ENCODE measurements around the gene GBE1.

The GBE1 gene

DNA sequence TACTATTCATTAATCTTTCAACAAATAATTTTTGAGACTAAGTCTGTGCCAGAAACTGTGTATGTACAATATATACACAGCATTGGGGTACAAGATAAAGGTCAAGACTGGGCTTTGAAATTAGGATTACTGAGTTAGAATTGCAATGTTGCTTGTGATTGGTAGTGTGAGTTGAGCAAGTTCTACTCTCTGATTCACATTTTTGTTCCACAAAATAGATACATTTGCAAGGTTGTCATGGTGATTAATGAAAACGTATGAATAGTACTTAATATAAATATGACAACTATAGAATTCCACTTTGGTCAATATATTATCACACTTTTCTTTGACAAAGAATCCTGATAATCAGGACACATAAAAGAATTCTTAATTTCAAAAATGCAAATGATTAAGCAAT, 314.6 kb downstream of the GBE1 start:
- no peaks in the 10 kb centered on the region for H3K36me3 ChIP-seq (ENCODE audit: control insufficient read depth in 1 of 2, insufficient read depth in 2 of 2, low read depth in 1 of 2, low read length in 2 of 2)
- no peak overlapping the region for H2BK120ac ChIP-seq (ENCODE audit: low read depth, low read length)
- no peak overlapping the region for H3K23ac ChIP-seq (ENCODE audit: low read length in 2 of 2)
- H3K9ac ChIP-seq (ENCODE audit: low read length): peak overlapping the region; percentile 61
- H2AFZ ChIP-seq (ENCODE audit: low read depth, low read length): no peak overlapping the region
- no peak overlapping the region for H2BK12ac ChIP-seq (ENCODE audit: low read length in 2 of 2)
- H3K27ac ChIP-seq (ENCODE audit: low read length, poor library complexity, severe bottlenecking): no peak overlapping the region
- H2BK5ac ChIP-seq (ENCODE audit: low read depth, low read length, poor library complexity, severe bottlenecking): no peak overlapping the region
- H3K4me2 ChIP-seq (ENCODE audit: low read length, poor library complexity, severe bottlenecking): no peak overlapping the region
- H3K79me1 ChIP-seq (replicated peaks; ENCODE audit: low read length, poor library complexity, severe bottlenecking): no peaks in the 10 kb centered on the region
- H4K8ac ChIP-seq (ENCODE audit: low read length): no peak overlapping the region
- DNase-seq: no peak
- H3K18ac ChIP-seq (ENCODE audit: low read depth in 1 of 2, low read length in 2 of 2): no peak overlapping the region
- no peak overlapping the region for H2AK5ac ChIP-seq (ENCODE audit: low read length, severe bottlenecking)
- no peaks in the 10 kb centered on the region for H3K27me3 ChIP-seq (ENCODE audit: control insufficient read depth in 1 of 2, insufficient read depth in 1 of 2, low read length in 2 of 2)
- H3K9me3 ChIP-seq (ENCODE audit: control insufficient read depth, low read length): no peaks in the 10 kb centered on the region
- H3K14ac ChIP-seq (ENCODE audit: low read length in 2 of 2): no peak overlapping the region
- H3K4ac ChIP-seq (ENCODE audit: low read depth in 1 of 2, low read length in 2 of 2): no peak overlapping the region
- no peak overlapping the region for H2BK15ac ChIP-seq (ENCODE audit: low read depth, poor library complexity, severe bottlenecking)
- H4K91ac ChIP-seq (ENCODE audit: low read length): no peak overlapping the region
- peaks cover 4% of the 10 kb centered on the region for H3K4me1 ChIP-seq (ENCODE audit: control insufficient read depth, insufficient read depth, low read depth, low read length)
- H3K4me3 ChIP-seq (ENCODE audit: insufficient read depth in 1 of 2, low read depth in 1 of 2, low read length in 2 of 2): no peak overlapping the region
- no CpG with 5 or more reads among the region's 1 CpG for WGBS

DNA sequence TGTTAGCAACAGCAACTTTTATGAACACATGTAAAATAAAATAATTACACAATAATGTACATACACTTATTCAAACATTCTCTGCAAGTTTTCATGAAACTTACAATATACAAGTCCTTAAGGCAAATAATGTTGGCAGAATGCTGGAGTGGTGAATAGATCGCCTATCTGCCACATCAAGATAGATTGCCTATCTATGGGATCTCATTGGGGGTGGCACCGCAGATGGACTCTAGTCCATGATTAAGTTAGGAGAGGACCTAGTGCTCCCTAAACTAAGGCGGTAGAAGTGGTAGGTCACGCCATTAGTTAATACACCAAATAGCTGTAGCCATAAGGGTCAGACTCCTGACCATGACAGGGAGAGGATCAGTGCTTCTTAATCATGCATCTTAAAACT, 315.7 kb downstream of the GBE1 start:
- Histone ChIP-seq H3K4ac (ENCODE audit: low read depth in 1 of 2, low read length in 2 of 2) (no peak overlapping the region), H4K8ac (ENCODE audit: low read length) (no peak overlapping the region), H3K27ac (ENCODE audit: low read length, poor library complexity, severe bottlenecking) (no peak overlapping the region), H3K9ac (ENCODE audit: low read length) (no peak overlapping the region), H2BK12ac (ENCODE audit: low read length in 2 of 2) (no peak overlapping the region), H2AK5ac (ENCODE audit: low read length, severe bottlenecking) (no peak overlapping the region), H3K4me3 (ENCODE audit: insufficient read depth in 1 of 2, low read depth in 1 of 2, low read length in 2 of 2) (no peak overlapping the region), H3K9me3 (ENCODE audit: control insufficient read depth, low read length) (no peaks in the 10 kb centered on the region), H2BK5ac (ENCODE audit: low read depth, low read length, poor library complexity, severe bottlenecking) (no peak overlapping the region), H3K36me3 (ENCODE audit: control insufficient read depth in 1 of 2, insufficient read depth in 2 of 2, low read depth in 1 of 2, low read length in 2 of 2) (no peaks in the 10 kb centered on the region), H3K4me1 (ENCODE audit: control insufficient read depth, insufficient read depth, low read depth, low read length) (peaks cover 4% of the 10 kb centered on the region), H3K27me3 (ENCODE audit: control insufficient read depth in 1 of 2, insufficient read depth in 1 of 2, low read length in 2 of 2) (no peaks in the 10 kb centered on the region), H3K4me2 (ENCODE audit: low read length, poor library complexity, severe bottlenecking) (no peak overlapping the region), H3K79me1 (replicated peaks; ENCODE audit: low read length, poor library complexity, severe bottlenecking) (no peaks in the 10 kb centered on the region), H3K14ac (ENCODE audit: low read length in 2 of 2) (no peak overlapping the region), H2AFZ (ENCODE audit: low read depth, low read length) (no peak overlapping the region), H3K23ac (ENCODE audit: low read length in 2 of 2) (no peak overlapping the region), H3K18ac (ENCODE audit: low read depth in 1 of 2, low read length in 2 of 2) (no peak overlapping the region), H2BK120ac (ENCODE audit: low read depth, low read length) (no peak overlapping the region), H2BK15ac (ENCODE audit: low read depth, poor library complexity, severe bottlenecking) (no peak overlapping the region), H4K91ac (ENCODE audit: low read length) (no peak overlapping the region)
- no peak for DNase-seq
- WGBS: 99% methylated on average over 4 of the region's 4 CpGs

DNA sequence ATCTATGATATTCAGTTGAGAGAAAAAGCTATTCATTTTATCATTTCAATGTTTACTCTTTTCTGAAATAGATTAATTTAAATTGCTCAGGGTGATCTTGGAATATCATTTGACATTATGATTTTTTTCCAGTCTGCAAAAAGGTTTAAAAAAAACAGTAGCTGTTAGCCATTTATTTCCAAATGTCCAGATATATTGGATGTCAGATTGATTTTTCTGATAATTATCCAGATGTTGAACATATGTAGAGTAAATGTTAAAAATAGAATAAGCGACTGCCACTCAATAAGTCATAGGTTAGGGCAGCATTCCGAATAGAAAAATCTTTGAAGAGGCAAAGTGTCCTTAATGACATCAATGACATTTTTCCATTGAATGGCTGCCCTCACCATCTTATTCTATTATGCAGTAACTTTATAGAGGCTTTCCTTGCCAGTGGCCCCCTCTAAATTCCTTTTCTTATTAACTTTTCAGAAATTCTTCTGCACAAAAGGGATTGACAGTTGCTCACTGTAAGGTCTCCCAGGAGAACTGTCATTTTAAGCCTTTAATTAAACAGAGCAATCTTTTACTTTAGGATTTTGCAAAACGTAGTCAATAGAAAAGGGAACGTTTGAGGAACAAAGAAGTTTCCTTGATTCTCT, 316.5 kb downstream of the GBE1 start:
- Histone ChIP-seq H3K23ac (ENCODE audit: low read length in 2 of 2) (no peak overlapping the region), H3K4me3 (ENCODE audit: insufficient read depth in 1 of 2, low read depth in 1 of 2, low read length in 2 of 2) (no peak overlapping the region), H3K4ac (ENCODE audit: low read depth in 1 of 2, low read length in 2 of 2) (no peak overlapping the region), H2AK5ac (ENCODE audit: low read length, severe bottlenecking) (no peak overlapping the region), H4K8ac (ENCODE audit: low read length) (no peak overlapping the region), H3K9me3 (ENCODE audit: control insufficient read depth, low read length) (no peaks in the 10 kb centered on the region), H3K27me3 (ENCODE audit: control insufficient read depth in 1 of 2, insufficient read depth in 1 of 2, low read length in 2 of 2) (no peaks in the 10 kb centered on the region), H2BK12ac (ENCODE audit: low read length in 2 of 2) (no peak overlapping the region), H2BK5ac (ENCODE audit: low read depth, low read length, poor library complexity, severe bottlenecking) (no peak overlapping the region), H3K18ac (ENCODE audit: low read depth in 1 of 2, low read length in 2 of 2) (no peak overlapping the region), H2BK120ac (ENCODE audit: low read depth, low read length) (no peak overlapping the region), H3K36me3 (ENCODE audit: control insufficient read depth in 1 of 2, insufficient read depth in 2 of 2, low read depth in 1 of 2, low read length in 2 of 2) (no peaks in the 10 kb centered on the region), H3K4me1 (ENCODE audit: control insufficient read depth, insufficient read depth, low read depth, low read length) (peaks cover 4% of the 10 kb centered on the region), H3K9ac (ENCODE audit: low read length) (peak overlapping the region; percentile 59), H3K79me1 (replicated peaks; ENCODE audit: low read length, poor library complexity, severe bottlenecking) (no peaks in the 10 kb centered on the region), H2AFZ (ENCODE audit: low read depth, low read length) (no peak overlapping the region), H4K91ac (ENCODE audit: low read length) (no peak overlapping the region), H3K14ac (ENCODE audit: low read length in 2 of 2) (no peak overlapping the region), H3K4me2 (ENCODE audit: low read length, poor library complexity, severe bottlenecking) (no peak overlapping the region), H3K27ac (ENCODE audit: low read length, poor library complexity, severe bottlenecking) (no peak overlapping the region), H2BK15ac (ENCODE audit: low read depth, poor library complexity, severe bottlenecking) (no peak overlapping the region)
- WGBS: 92% methylated on average over 4 of the region's 4 CpGs
- no peak for DNase-seq

DNA sequence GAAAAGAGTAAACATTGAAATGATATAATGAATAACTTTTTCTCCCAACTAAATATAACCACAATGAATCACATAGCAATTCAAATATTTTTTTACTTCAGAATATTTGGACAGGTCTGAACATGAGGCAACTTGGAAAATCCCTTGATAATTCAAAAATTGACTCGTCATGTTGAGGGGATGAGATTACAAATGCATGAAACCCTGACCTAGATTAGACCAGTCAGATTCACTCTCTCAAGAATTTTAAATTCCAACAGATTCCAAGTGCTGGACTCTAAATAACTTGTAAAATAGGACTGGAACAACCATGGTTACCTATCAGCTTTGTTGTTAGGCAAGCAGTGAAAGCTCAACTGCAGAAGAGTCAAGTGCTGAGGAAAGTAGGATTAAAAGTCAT, 317.5 kb downstream of the GBE1 start:
- WGBS: 89% methylated on average over 1 of the region's 1 CpG
- no peak overlapping the region for H3K4me2 ChIP-seq (ENCODE audit: low read length, poor library complexity, severe bottlenecking)
- peak overlapping the region; percentile 65 for H3K9ac ChIP-seq (ENCODE audit: low read length)
- H3K36me3 ChIP-seq (ENCODE audit: control insufficient read depth in 1 of 2, insufficient read depth in 2 of 2, low read depth in 1 of 2, low read length in 2 of 2): no peaks in the 10 kb centered on the region
- no peak overlapping the region for H2AK5ac ChIP-seq (ENCODE audit: low read length, severe bottlenecking)
- no peak overlapping the region for H2AFZ ChIP-seq (ENCODE audit: low read depth, low read length)
- no peak overlapping the region for H4K91ac ChIP-seq (ENCODE audit: low read length)
- no peak overlapping the region for H2BK5ac ChIP-seq (ENCODE audit: low read depth, low read length, poor library complexity, severe bottlenecking)
- H3K18ac ChIP-seq (ENCODE audit: low read depth in 1 of 2, low read length in 2 of 2): no peak overlapping the region
- no peaks in the 10 kb centered on the region for H3K9me3 ChIP-seq (ENCODE audit: control insufficient read depth, low read length)
- no peak for DNase-seq
- no peak overlapping the region for H3K14ac ChIP-seq (ENCODE audit: low read length in 2 of 2)
- no peak overlapping the region for H2BK15ac ChIP-seq (ENCODE audit: low read depth, poor library complexity, severe bottlenecking)
- no peak overlapping the region for H2BK120ac ChIP-seq (ENCODE audit: low read depth, low read length)
- no peaks in the 10 kb centered on the region for H3K27me3 ChIP-seq (ENCODE audit: control insufficient read depth in 1 of 2, insufficient read depth in 1 of 2, low read length in 2 of 2)
- H3K23ac ChIP-seq (ENCODE audit: low read length in 2 of 2): no peak overlapping the region
- H3K79me1 ChIP-seq (replicated peaks; ENCODE audit: low read length, poor library complexity, severe bottlenecking): no peaks in the 10 kb centered on the region
- no peak overlapping the region for H4K8ac ChIP-seq (ENCODE audit: low read length)
- no peak overlapping the region for H2BK12ac ChIP-seq (ENCODE audit: low read length in 2 of 2)
- no peak overlapping the region for H3K4ac ChIP-seq (ENCODE audit: low read depth in 1 of 2, low read length in 2 of 2)
- peaks cover 4% of the 10 kb centered on the region for H3K4me1 ChIP-seq (ENCODE audit: control insufficient read depth, insufficient read depth, low read depth, low read length)
- peak overlapping the region; percentile 8 for H3K27ac ChIP-seq (ENCODE audit: low read length, poor library complexity, severe bottlenecking)
- H3K4me3 ChIP-seq (ENCODE audit: insufficient read depth in 1 of 2, low read depth in 1 of 2, low read length in 2 of 2): no peak overlapping the region

All from mesenchymal stem cell (in vitro differentiated cells and primary cell).